Astrocyte of the cerebellum (primary cell): ENCODE results near the gene MON2.
A peak's percentile ranks its signal among the peaks of the same experiment; 100 is the strongest.

Experiments
- DNase-seq: peaks from one replicate; pipeline ENCODE4 v3.0.0-alpha.2; 2011; ENCODE audit warnings: low read depth
- H3K4me3 ChIP-seq: 2 replicates; pipeline ENCODE4 v1.5.1; 2011; ENCODE audit warnings: mild to moderate bottlenecking, low read depth, low read length, moderate library complexity
- CTCF ChIP-seq: IDR thresholded peaks from 2 replicates; pipeline ENCODE4 v1.5.1; 2012; ENCODE audit warnings: low read length, low read depth, moderate library complexity, mild to moderate bottlenecking; ENCODE audit errors: missing control alignments
- in situ Hi-C: cut with HindIII; loops from 2 replicates; pipeline ENCODE4 v1.10.0; 2017; ENCODE audit warnings: low sequenced_read_pairs

The MON2 gene

GRCh38 chr12:62576503-62576902, 109.9 kb downstream of the MON2 start:
- no peak overlapping the region for H3K4me3 ChIP-seq
- in situ Hi-C loops, result no loop called here
- DNase-seq, result no peak
- no peak for TF ChIP-seq CTCF

- in situ Hi-C loops, result no loop called here
- no peak for DNase-seq
Measured at GRCh38 chr12:62578726-62579125, 112.1 kb downstream of the MON2 start.

GRCh38 chr12:62581288-62582064, 114.8 kb downstream of the MON2 start:
- TF ChIP-seq CTCF, result peak; percentile 49
- peak; percentile 55 for DNase-seq
- in situ Hi-C loops, result loop anchor here (10.0 kb wide), 1 partner anchor 203 kb away; no protein-coding TSS in a partner anchor
- H3K4me3 ChIP-seq, result no peak overlapping the region

More at GRCh38 chr12:62578726-62579125, 112.1 kb downstream of the MON2 start:
- no peak for TF ChIP-seq CTCF
- H3K4me3 ChIP-seq, result no peak overlapping the region

GRCh38 chr12:62582065-62582366, 115.4 kb downstream of the MON2 start:
- DNase-seq, result no peak
- in situ Hi-C loops, result loop anchor here (10.0 kb wide), 1 partner anchor 203 kb away; no protein-coding TSS in a partner anchor
- H3K4me3 ChIP-seq, result no peak overlapping the region
- no peak for TF ChIP-seq CTCF

GRCh38 chr12:62584619-62585018, 118.0 kb downstream of the MON2 start:
- in situ Hi-C loops, result loop anchor here (10.0 kb wide), 1 partner anchor 200 kb away; no protein-coding TSS in a partner anchor
- no peak overlapping the region for H3K4me3 ChIP-seq
- no peak for DNase-seq
- TF ChIP-seq CTCF, result no peak

GRCh38 chr12:62586850-62587249, 120.2 kb downstream of the MON2 start:
- no peak for TF ChIP-seq CTCF
- no peak overlapping the region for H3K4me3 ChIP-seq
- DNase-seq, result no peak
- in situ Hi-C loops, result loop anchor here (10.0 kb wide), 1 partner anchor 198 kb away; no protein-coding TSS in a partner anchor
